Measurements from ENCODE around the gene WDR81. TPM values are rescaled to one million over a fixed set of nuclear protein-coding genes. Genes with fewer than 3 reads are reported as not detected.
"Not testable (repeated sequence)": the region's sequence is repeated elsewhere in the genome, so short reads cannot be mapped to it uniquely, and the experiment has no call there.

The WDR81 gene
- total RNA-seq, 2 donors from 2014 or later, result 38.2 to 41.2 TPM

DNA sequence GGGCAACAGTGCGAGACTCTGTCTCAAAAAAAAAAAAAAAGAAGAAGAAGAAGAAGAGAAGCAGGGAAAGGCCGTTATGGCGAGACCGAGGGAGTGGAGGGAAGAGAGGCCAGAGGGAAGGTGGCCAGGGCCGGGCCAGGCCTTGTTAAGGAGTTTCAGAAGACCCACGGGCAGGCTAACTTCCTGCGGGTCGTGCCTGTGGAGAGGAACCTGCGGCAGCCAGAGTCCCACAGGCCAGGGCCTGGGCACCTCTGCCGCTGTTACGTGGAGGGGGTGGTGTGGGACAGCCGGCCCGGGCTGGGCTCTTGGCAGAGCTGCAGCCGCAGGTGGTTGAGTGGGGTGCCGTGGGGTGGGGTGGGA lies 5.4 kb downstream of the WDR81 start:
- ATAC-seq (no peak), DNase-seq (no peak)
- Mint-ChIP-seq H3K27ac (peak overlapping the region; percentile 41), H3K4me3 (no peak overlapping the region), H3K4me1 (peaks cover 22% of the 10 kb centered on the region), H3K36me3 (ENCODE audit: low read depth) (peaks cover 9% of the 10 kb centered on the region), H3K27me3 (no peaks in the 10 kb centered on the region)
- no peaks in the 10 kb centered on the region for H3K9me3 ChIP-seq (ENCODE audit: control insufficient read depth, low read length, poor library complexity, severe bottlenecking)

GRCh38 chr17:1730326-1731193 lies 6.1 kb downstream of the WDR81 start:
- Mint-ChIP-seq H3K4me1 (peaks cover 19% of the 10 kb centered on the region), H3K36me3 (ENCODE audit: low read depth) (peaks cover 9% of the 10 kb centered on the region), H3K4me3 (no peak overlapping the region), H3K27ac (no peak overlapping the region), H3K27me3 (no peaks in the 10 kb centered on the region)
- DNase-seq (no peak), ATAC-seq (no peak)
- no peaks in the 10 kb centered on the region for H3K9me3 ChIP-seq (ENCODE audit: control insufficient read depth, low read length, poor library complexity, severe bottlenecking)

DNA sequence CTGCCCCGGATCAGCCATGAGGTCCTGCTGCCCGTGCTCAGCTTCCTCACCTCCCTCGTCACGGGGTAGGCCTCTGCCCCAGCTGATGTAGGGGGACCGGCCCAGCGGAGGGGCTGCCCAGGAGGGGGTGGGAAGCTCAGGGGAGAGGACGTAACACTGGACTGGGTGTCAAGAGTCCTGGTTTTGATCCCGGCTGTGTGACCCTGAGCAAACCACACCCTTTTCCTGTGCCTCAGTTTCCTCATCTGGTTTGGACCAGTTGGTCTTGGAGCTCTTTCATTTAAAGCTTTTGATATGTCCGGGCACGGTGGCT lies 6.6 kb downstream of the WDR81 start:
- Mint-ChIP-seq H3K27ac (no peak overlapping the region), H3K36me3 (ENCODE audit: low read depth) (peaks cover 8% of the 10 kb centered on the region), H3K27me3 (no peaks in the 10 kb centered on the region), H3K4me3 (no peak overlapping the region), H3K4me1 (peaks cover 17% of the 10 kb centered on the region)
- H3K9me3 ChIP-seq (ENCODE audit: control insufficient read depth, low read length, poor library complexity, severe bottlenecking), result no peaks in the 10 kb centered on the region
- no peak for DNase-seq
- no peak for ATAC-seq

GRCh38 chr17:1732241-1732832 lies 7.8 kb downstream of the WDR81 start:
- Mint-ChIP-seq H3K4me1 (peaks cover 22% of the 10 kb centered on the region), H3K27ac (no peak overlapping the region), H3K4me3 (no peak overlapping the region), H3K27me3 (no peaks in the 10 kb centered on the region), H3K36me3 (ENCODE audit: low read depth) (peaks cover 8% of the 10 kb centered on the region)
- DNase-seq (no peak), ATAC-seq (no peak)
- no peaks in the 10 kb centered on the region for H3K9me3 ChIP-seq (ENCODE audit: control insufficient read depth, low read length, poor library complexity, severe bottlenecking)

DNA sequence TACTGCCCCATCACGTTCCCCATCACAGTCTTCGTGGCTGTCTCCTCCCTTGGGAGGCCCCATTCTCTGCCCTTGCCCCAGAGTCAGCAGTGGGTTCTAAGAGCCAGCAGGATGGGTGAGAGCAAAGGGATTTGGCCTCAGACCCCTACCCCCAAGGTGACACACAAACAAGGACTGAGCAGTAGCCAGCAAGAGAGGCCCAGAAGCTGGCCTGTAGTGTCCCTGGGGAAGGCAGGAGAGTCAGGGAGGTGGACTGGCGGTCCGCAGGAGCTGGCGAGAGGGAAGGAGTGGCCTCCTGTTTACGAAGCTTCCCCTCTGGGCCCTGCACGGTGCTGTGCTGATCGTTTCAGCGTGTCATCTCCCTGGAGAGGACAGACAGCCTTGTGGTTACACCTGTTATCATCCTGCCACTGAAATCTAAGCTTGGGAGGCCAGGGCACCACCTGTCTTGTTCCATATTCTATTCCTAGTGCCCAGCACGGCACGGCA lies 8.4 kb downstream of the WDR81 start:
- Mint-ChIP-seq H3K36me3 (ENCODE audit: low read depth) (peaks cover 8% of the 10 kb centered on the region), H3K4me1 (peaks cover 22% of the 10 kb centered on the region), H3K4me3 (no peak overlapping the region), H3K27ac (no peak overlapping the region), H3K27me3 (no peaks in the 10 kb centered on the region)
- no peak for ATAC-seq
- DNase-seq, result no peak
- H3K9me3 ChIP-seq (ENCODE audit: control insufficient read depth, low read length, poor library complexity, severe bottlenecking), result no peaks in the 10 kb centered on the region

GRCh38 chr17:1733759-1734158 lies 9.3 kb downstream of the WDR81 start:
- H3K27me3 Mint-ChIP-seq, result no peaks in the 10 kb centered on the region
- peaks cover 6% of the 10 kb centered on the region for H3K36me3 Mint-ChIP-seq (ENCODE audit: low read depth)
- H3K27ac Mint-ChIP-seq, result peak overlapping the region; percentile 88
- H3K4me3 Mint-ChIP-seq, result no peak overlapping the region
- DNase-seq (no peak), ATAC-seq (no peak)
- no peaks in the 10 kb centered on the region for H3K9me3 ChIP-seq (ENCODE audit: control insufficient read depth, low read length, poor library complexity, severe bottlenecking)
- H3K4me1 Mint-ChIP-seq, result peaks cover 16% of the 10 kb centered on the region

- Mint-ChIP-seq H3K36me3 (ENCODE audit: low read depth) (peaks cover 3% of the 10 kb centered on the region), H3K27me3 (no peaks in the 10 kb centered on the region), H3K27ac (no peak overlapping the region), H3K4me1 (peaks cover 9% of the 10 kb centered on the region), H3K4me3 (no peak overlapping the region)
- ATAC-seq (no peak), DNase-seq (no peak)
- no peaks in the 10 kb centered on the region for H3K9me3 ChIP-seq (ENCODE audit: control insufficient read depth, low read length, poor library complexity, severe bottlenecking)
Measured at GRCh38 chr17:1735418-1735817, 10.9 kb downstream of the WDR81 start.

GRCh38 chr17:1735834-1736347 lies 11.4 kb downstream of the WDR81 start:
- H3K27ac Mint-ChIP-seq, result peak overlapping the region; percentile 87
- DNase-seq, result no peak
- H3K4me3 Mint-ChIP-seq, result no peak overlapping the region
- peaks cover 9% of the 10 kb centered on the region for H3K4me1 Mint-ChIP-seq
- H3K9me3 ChIP-seq (ENCODE audit: control insufficient read depth, low read length, poor library complexity, severe bottlenecking), result no peaks in the 10 kb centered on the region
- no peaks in the 10 kb centered on the region for H3K27me3 Mint-ChIP-seq
- ATAC-seq, result no peak
- peaks cover 3% of the 10 kb centered on the region for H3K36me3 Mint-ChIP-seq (ENCODE audit: low read depth)

DNA sequence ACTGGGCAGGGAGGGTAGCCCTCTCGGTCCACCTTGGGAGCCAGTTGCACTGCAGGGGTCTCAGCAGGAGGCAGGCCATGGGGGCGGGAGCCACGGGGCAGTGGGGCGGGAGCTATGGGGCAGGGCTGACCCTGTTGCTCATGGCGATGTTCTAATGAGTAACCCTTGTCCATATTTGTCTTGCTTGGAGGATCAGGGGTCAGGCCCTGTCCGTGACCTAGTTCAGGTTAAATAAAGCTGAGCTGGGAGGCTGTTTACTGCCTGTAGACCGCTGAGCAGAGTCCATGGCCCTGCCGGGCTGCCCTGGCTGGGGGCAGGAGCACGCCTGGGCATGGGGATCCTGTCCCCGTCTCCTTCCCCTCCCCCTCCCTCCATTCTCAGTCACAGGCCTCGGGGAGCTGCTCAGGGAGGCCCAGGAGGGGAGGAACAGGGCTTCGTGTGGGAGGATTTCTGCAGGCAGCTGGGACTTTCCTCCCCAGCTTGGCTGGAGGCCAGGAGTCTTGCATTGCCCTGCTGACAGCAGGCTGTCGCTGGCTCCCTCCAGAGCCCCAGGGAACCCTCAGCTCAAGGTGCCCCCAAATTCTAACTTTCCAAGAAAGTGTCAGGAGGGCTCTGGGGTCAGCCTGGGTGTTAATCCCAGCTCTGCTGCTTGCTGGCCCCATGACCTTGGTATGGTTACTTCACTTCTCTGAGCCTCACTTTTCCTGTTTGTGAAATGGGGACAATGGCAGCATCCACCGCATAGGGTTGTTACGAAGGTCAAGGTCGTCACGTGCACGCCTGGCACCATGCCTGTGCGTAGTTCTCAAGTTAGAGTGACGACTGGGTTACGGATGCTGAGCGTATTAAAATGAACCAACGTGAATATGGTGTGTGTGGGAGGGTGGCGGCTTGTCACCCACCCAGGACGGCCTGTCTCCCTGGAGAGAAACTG lies 12.1 kb downstream of the WDR81 start:
- no peaks in the 10 kb centered on the region for H3K9me3 ChIP-seq (ENCODE audit: control insufficient read depth, low read length, poor library complexity, severe bottlenecking)
- DNase-seq, result peak; percentile 39 to 46 (median 45)
- peak overlapping the region; percentile 28 for H3K4me3 Mint-ChIP-seq
- H3K27ac Mint-ChIP-seq, result peak overlapping the region; percentile 87
- ATAC-seq, result peak; percentile 81
- H3K36me3 Mint-ChIP-seq (ENCODE audit: low read depth), result peaks cover 3% of the 10 kb centered on the region
- H3K27me3 Mint-ChIP-seq, result no peaks in the 10 kb centered on the region
- H3K4me1 Mint-ChIP-seq, result peaks cover 9% of the 10 kb centered on the region

GRCh38 chr17:1737531-1738291 lies 13.2 kb downstream of the WDR81 start:
- H3K27ac Mint-ChIP-seq, result peak overlapping the region; percentile 87
- peaks cover 9% of the 10 kb centered on the region for H3K4me1 Mint-ChIP-seq
- H3K4me3 Mint-ChIP-seq, result no peak overlapping the region
- H3K36me3 Mint-ChIP-seq (ENCODE audit: low read depth), result peaks cover 3% of the 10 kb centered on the region
- H3K9me3 ChIP-seq (ENCODE audit: control insufficient read depth, low read length, poor library complexity, severe bottlenecking), result no peaks in the 10 kb centered on the region
- DNase-seq (no peak), ATAC-seq (no peak)
- H3K27me3 Mint-ChIP-seq, result no peaks in the 10 kb centered on the region

- H3K27ac Mint-ChIP-seq; ATAC-seq; H3K9me3 ChIP-seq (ENCODE audit: control insufficient read depth, low read length, poor library complexity, severe bottlenecking); H3K27me3 Mint-ChIP-seq; DNase-seq; H3K36me3 Mint-ChIP-seq (ENCODE audit: low read depth); H3K4me3 Mint-ChIP-seq; H3K4me1 Mint-ChIP-seq: not testable (repeated sequence)
Measured at GRCh38 chr17:1741899-1742298, 17.4 kb downstream of the WDR81 start.

- Mint-ChIP-seq H3K27ac (no peak within 1 kb of the TSS), H3K36me3 (ENCODE audit: low read depth) (no peaks in the 10 kb centered on the region), H3K27me3 (no peaks in the 10 kb centered on the region), H3K4me3 (no peak within 1 kb of the TSS), H3K4me1 (no peaks in the 10 kb centered on the region)
- H3K9me3 ChIP-seq (ENCODE audit: control insufficient read depth, low read length, poor library complexity, severe bottlenecking), result no peaks in the 10 kb centered on the region
- DNase-seq (no peak), ATAC-seq (no peak)
Measured at GRCh38 chr17:1742371-1743087, 18.0 kb downstream of the WDR81 start, which contains the start of gene SERPINF2. TSS of gene SERPINF2 (plus strand) at chr17:1742871. CDS start at chr17:1744996, 2,125 bp downstream.

Data from T-helper 17 cell (primary cell).